ENCODE measurements around the gene CLCN5. TPM values are rescaled to one million over a fixed set of nuclear protein-coding genes. Genes with fewer than 3 reads are reported as not detected.
A peak's percentile ranks its signal among the peaks of the same experiment; 100 is the strongest.

Gene CLCN5
- total and polyA plus RNA-seq, 2 of the 13 experiments (the other 11 are each of a cell fraction or from before 2014, with no cell fraction given) = 7.8 to 27.3 TPM

GRCh38 chrX:50108264-50108663, 185.9 kb downstream of the CLCN5 start:
- peak; percentile 80 for DNase-seq (ENCODE audit: low spot score)
- Histone ChIP-seq H3K79me2 (ENCODE audit: insufficient read depth, low read length) (no peaks in the 10 kb centered on the region), H3K4me2 (ENCODE audit: low read depth, low read length) (no peak overlapping the region), H3K27ac (ENCODE audit: extremely low read length, insufficient read depth, low read length) (no peak overlapping the region), H3K9ac (ENCODE audit: insufficient read depth, low read depth, low read length) (no peak overlapping the region), H3K27me3 (ENCODE audit: control insufficient read depth in 1 of 2, insufficient read depth in 2 of 2, low read length in 2 of 2) (no peaks in the 10 kb centered on the region), H3K36me3 (replicated peaks in 1 of 2; ENCODE audit: control insufficient read depth in 1 of 2, insufficient read depth in 2 of 2, low read length in 2 of 2) (no peaks in the 10 kb centered on the region), H4K20me1 (ENCODE audit: insufficient read depth, low read length) (no peaks in the 10 kb centered on the region), H3K4me1 (ENCODE audit: insufficient read depth, low read length) (peaks cover 40% of the 10 kb centered on the region), H3K4me3 (replicated peaks in 1 of 3; ENCODE audit: insufficient read depth in 1 of 3, low read depth in 2 of 3, low read length in 3 of 3) (no peak overlapping the region), H3K9me3 (ENCODE audit: low read length) (no peaks in the 10 kb centered on the region), H2AFZ (ENCODE audit: low read length) (no peak overlapping the region)
- ChIA-PET POLR2A (no interaction called here), CTCF (ENCODE audit: low intra/inter-chr PET ratio, low total read pairs) (no interaction called here)
- in situ Hi-C loops (cut with HindIII; ENCODE audit: extremely low pct_ligation_motif_present, low pct_unique_long_range_greater_than_20kb) (loop anchor here (5.0 to 25.0 kb wide), 2 partner anchors 94 to 479 kb away; partner anchors contain the start of genes AKAP4 and CCNB3), intact Hi-C loops (cut with micrococcal nuclease; ENCODE audit: unreplicated experiment) (loop anchor here (10.0 kb wide), 1 partner anchor 477 kb away; no protein-coding TSS in a partner anchor)
- peak; percentile 12 for FAIRE-seq
- no TSS peak for BruUV-seq (replicated peaks)
- 0% methylated on average over 2 of the region's 2 CpGs for WGBS (ENCODE audit: low lambda C conversion rate)
- peak; percentile 24; the same call in 1 of the 3 replicates for ATAC-seq
- TF ChIP-seq ZBTB40 (IDR thresholded peaks at IDR 0.05) (no peak), ZBTB40 (CRISPR knock-in tag; IDR thresholded peaks at IDR 0.05) (no peak), MLLT10 (CRISPR knock-in tag; IDR thresholded peaks at IDR 0.05) (no peak), ATAD3A (CRISPR knock-in tag; IDR thresholded peaks at IDR 0.05) (no peak), ZNF501 (CRISPR knock-in tag; IDR thresholded peaks at IDR 0.05) (no peak), FOXA1 (IDR thresholded peaks at IDR 0.05) (no peak), FOXA1 (CRISPR knock-in tag; IDR thresholded peaks at IDR 0.05) (peak; percentile 48; the same call in 1 of the 2 replicates), ZNF724P (CRISPR knock-in tag; IDR thresholded peaks at IDR 0.05; ENCODE audit: borderline replicate concordance) (no peak), ZNF275 (CRISPR knock-in tag; IDR thresholded peaks at IDR 0.05; ENCODE audit: borderline replicate concordance) (no peak), XBP1 (CRISPR knock-in tag; IDR thresholded peaks at IDR 0.05) (no peak), ZNF160 (CRISPR knock-in tag; IDR thresholded peaks at IDR 0.05) (no peak), HNF4A (CRISPR knock-in tag; IDR thresholded peaks at IDR 0.05) (peak; percentile 32), ISL2 (CRISPR knock-in tag; IDR thresholded peaks at IDR 0.05) (peak; percentile 51; the same call in 1 of the 2 replicates), ZNF598 (CRISPR knock-in tag; IDR thresholded peaks at IDR 0.05; ENCODE audit: borderline replicate concordance) (no peak)
- TF ChIP-seq, protein P1, sequence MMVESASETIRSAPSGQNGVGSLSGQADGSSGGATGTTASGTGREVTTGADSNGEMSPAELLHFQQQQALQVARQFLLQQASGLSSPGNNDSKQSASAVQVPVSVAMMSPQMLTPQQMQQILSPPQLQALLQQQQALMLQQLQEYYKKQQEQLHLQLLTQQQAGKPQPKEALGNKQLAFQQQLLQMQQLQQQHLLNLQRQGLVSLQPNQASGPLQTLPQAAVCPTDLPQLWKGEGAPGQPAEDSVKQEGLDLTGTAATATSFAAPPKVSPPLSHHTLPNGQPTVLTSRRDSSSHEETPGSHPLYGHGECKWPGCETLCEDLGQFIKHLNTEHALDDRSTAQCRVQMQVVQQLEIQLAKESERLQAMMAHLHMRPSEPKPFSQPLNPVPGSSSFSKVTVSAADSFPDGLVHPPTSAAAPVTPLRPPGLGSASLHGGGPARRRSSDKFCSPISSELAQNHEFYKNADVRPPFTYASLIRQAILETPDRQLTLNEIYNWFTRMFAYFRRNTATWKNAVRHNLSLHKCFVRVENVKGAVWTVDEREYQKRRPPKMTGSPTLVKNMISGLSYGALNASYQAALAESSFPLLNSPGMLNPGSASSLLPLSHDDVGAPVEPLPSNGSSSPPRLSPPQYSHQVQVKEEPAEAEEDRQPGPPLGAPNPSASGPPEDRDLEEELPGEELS (CRISPR knock-in tag; IDR thresholded peaks at IDR 0.05) = no peak
